C4-2B (cell line): ENCODE measurements around the gene OR8B3.

Source experiments
- ZFX ChIP-seq: fragments of 450-650 bp; IDR thresholded peaks from 2 replicates; pipeline ENCODE4 v1.6.1; 2017
- TF ChIP-seq, protein P1 (sequence below): fragments of 450-650 bp; conservative IDR thresholded peaks from 2 replicates; pipeline ENCODE4 v1.5.1; 2017; ENCODE audit warnings: mild to moderate bottlenecking

DNA sequence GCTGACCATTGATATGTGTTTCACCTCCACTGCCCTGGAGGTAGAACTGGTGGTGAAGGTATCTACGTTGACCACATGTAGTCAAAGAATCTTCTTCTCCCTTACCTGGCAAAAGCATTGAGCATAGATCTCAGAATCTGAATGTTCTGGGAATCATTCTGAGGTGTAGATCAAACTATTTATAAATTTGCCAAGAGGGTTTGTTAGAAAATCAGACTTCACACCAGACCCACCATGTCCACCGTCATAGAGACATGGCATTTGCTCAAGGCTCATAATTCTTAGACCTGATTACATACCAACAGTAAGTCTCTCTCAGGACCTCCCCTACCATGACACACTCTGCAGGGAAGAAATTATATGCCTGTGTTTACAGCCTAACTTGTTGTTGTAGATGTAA lies 14.4 kb downstream of the OR8B3 start, which contains the start of gene OR8B2:
- TF ChIP-seq, protein P1, sequence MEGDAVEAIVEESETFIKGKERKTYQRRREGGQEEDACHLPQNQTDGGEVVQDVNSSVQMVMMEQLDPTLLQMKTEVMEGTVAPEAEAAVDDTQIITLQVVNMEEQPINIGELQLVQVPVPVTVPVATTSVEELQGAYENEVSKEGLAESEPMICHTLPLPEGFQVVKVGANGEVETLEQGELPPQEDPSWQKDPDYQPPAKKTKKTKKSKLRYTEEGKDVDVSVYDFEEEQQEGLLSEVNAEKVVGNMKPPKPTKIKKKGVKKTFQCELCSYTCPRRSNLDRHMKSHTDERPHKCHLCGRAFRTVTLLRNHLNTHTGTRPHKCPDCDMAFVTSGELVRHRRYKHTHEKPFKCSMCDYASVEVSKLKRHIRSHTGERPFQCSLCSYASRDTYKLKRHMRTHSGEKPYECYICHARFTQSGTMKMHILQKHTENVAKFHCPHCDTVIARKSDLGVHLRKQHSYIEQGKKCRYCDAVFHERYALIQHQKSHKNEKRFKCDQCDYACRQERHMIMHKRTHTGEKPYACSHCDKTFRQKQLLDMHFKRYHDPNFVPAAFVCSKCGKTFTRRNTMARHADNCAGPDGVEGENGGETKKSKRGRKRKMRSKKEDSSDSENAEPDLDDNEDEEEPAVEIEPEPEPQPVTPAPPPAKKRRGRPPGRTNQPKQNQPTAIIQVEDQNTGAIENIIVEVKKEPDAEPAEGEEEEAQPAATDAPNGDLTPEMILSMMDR: no peak
- no peak for TF ChIP-seq ZFX
